WTC11 (cell line): ENCODE data around the gene GTF3C1. TPM values are rescaled to one million over a fixed set of nuclear protein-coding genes. Genes with fewer than 3 reads are reported as not detected.

Experiments
- ATAC-seq: fragments of 200-7000 bp; cut with Tn5 transposase; 2 replicates; pipeline ENCODE4 v1.10.0; 2021; ENCODE audit warnings: mild to moderate bottlenecking, moderate library complexity
- CTCF ChIA-PET: fragments of 300-600 bp; sonication (Branson Sonifier 250); formaldehyde crosslinking; loops from one replicate; lab custom pipeline; 2021; ENCODE audit warnings: antibody characterized with exemption; lab: Charles Lee
- POLR2A ChIA-PET: fragments of 350-600 bp; sonication (Branson Sonifier 250); formaldehyde crosslinking; loops from one replicate; lab custom pipeline; 2021; ENCODE audit warnings: antibody characterized with exemption; lab: Charles Lee
- DNase-seq: peaks from one replicate; pipeline ENCODE4 v3.0.0; 2021; ENCODE audit warnings: low spot score
- H3K27ac Mint-ChIP-seq: 2 replicates; pipeline ENCODE4 v1.8.0; 2021; ENCODE audit warnings: mixed read lengths
- H3K27me3 Mint-ChIP-seq: 2 replicates; pipeline ENCODE4 v1.8.0; 2021; ENCODE audit warnings: low read depth, mild to moderate bottlenecking, moderate library complexity, mixed read lengths
- H3K36me3 Mint-ChIP-seq: 2 replicates; pipeline ENCODE4 v1.8.0; 2021; ENCODE audit warnings: mixed read lengths
- H3K4me1 Mint-ChIP-seq: 2 replicates; pipeline ENCODE4 v1.8.0; 2022; ENCODE audit warnings: mixed read lengths
- H3K4me3 Mint-ChIP-seq: 2 replicates; pipeline ENCODE4 v1.8.0; 2021; ENCODE audit warnings: mild to moderate bottlenecking, moderate library complexity, mixed read lengths
- H3K9me3 Mint-ChIP-seq: 2 replicates; pipeline ENCODE4 v1.8.0; 2021; ENCODE audit warnings: mixed read lengths
- GRHL2 ChIP-seq: fragments of 250-450 bp; sonication (Bioruptor Pico); IDR thresholded peaks from 2 replicates; pipeline ENCODE4 v1.8.0; 2022; ENCODE audit warnings: mild to moderate bottlenecking, moderate library complexity; ENCODE audit not compliant: insufficient replicate concordance, severe bottlenecking
- MYBL2 ChIP-seq: sonication (generic); formaldehyde crosslinking; IDR thresholded peaks from 2 replicates; pipeline ENCODE4 v1.8.1; 2023; ENCODE audit warnings: mild to moderate bottlenecking, moderate library complexity, missing genetic modification reagents
- NFYB ChIP-seq: sonication (generic); formaldehyde crosslinking; conservative IDR thresholded peaks from 2 replicates; pipeline ENCODE4 v1.8.0; 2022; ENCODE audit warnings: low read depth, missing genetic modification reagents
- OVOL2 ChIP-seq: fragments of 250-450 bp; sonication (Bioruptor Pico); IDR thresholded peaks from 2 replicates; pipeline ENCODE4 v1.9.0; 2021; ENCODE audit warnings: mild to moderate bottlenecking, borderline replicate concordance
- SMAD3 ChIP-seq: sonication (generic); formaldehyde crosslinking; IDR thresholded peaks from 2 replicates; pipeline ENCODE4 v1.8.0; 2022; ENCODE audit warnings: missing genetic modification reagents, mild to moderate bottlenecking, borderline replicate concordance
- SOX15 ChIP-seq: fragments of 250-450 bp; sonication (Bioruptor Pico); IDR thresholded peaks from 2 replicates; pipeline ENCODE4 v1.9.0; 2021; ENCODE audit warnings: mild to moderate bottlenecking
- SP1 ChIP-seq: sonication (generic); formaldehyde crosslinking; conservative IDR thresholded peaks from 2 replicates; pipeline ENCODE4 v1.8.1; 2022; ENCODE audit warnings: missing genetic modification reagents
- ZBTB21 ChIP-seq: sonication (generic); formaldehyde crosslinking; IDR thresholded peaks from 2 replicates; pipeline ENCODE4 v1.8.1; 2023; ENCODE audit warnings: mild to moderate bottlenecking, missing genetic modification reagents, borderline replicate concordance
- ZNF317 ChIP-seq: sonication (generic); formaldehyde crosslinking; IDR thresholded peaks from 2 replicates; pipeline ENCODE4 v1.8.1; 2023; ENCODE audit warnings: low read depth, mild to moderate bottlenecking, moderate library complexity, missing genetic modification reagents, borderline replicate concordance
- ZNF416 ChIP-seq: fragments of 250-450 bp; sonication (Bioruptor Pico); IDR thresholded peaks from 2 replicates; pipeline ENCODE4 v1.9.0; 2021; ENCODE audit warnings: mild to moderate bottlenecking, inconsistent platforms
- total RNA-seq: library from RNA; stranded (reverse); gene quantifications from 3 replicates; pipeline ENCODE4 v1.2.3, GENCODE V29; 2021
- TF ChIP-seq, protein P1 (sequence below): fragments of 250-450 bp; sonication (Bioruptor Pico); conservative IDR thresholded peaks from 2 replicates; pipeline ENCODE4 v1.9.0; 2021; ENCODE audit warnings: mild to moderate bottlenecking
- TF ChIP-seq, protein P2 (sequence below): sonication (generic); formaldehyde crosslinking; IDR thresholded peaks from 2 replicates; pipeline ENCODE4 v1.8.0; 2023; ENCODE audit warnings: missing genetic modification reagents, mild to moderate bottlenecking, borderline replicate concordance
- TF ChIP-seq, protein P3 (sequence below): sonication (generic); formaldehyde crosslinking; IDR thresholded peaks from 2 replicates; pipeline ENCODE4 v1.8.0; 2022; ENCODE audit warnings: mild to moderate bottlenecking, missing genetic modification reagents
- TF ChIP-seq, protein P4 (sequence below): sonication (generic); formaldehyde crosslinking; IDR thresholded peaks from 2 replicates; pipeline ENCODE4 v1.8.0; 2023; ENCODE audit warnings: missing genetic modification reagents
- TF ChIP-seq, protein P5 (sequence below): sonication (generic); formaldehyde crosslinking; IDR thresholded peaks from 2 replicates; pipeline ENCODE4 v1.8.1; 2022; ENCODE audit warnings: missing genetic modification reagents, borderline replicate concordance
- TF ChIP-seq, protein P6 (sequence below): sonication (generic); formaldehyde crosslinking; IDR thresholded peaks from 2 replicates; pipeline ENCODE4 v1.8.0; 2022; ENCODE audit warnings: missing genetic modification reagents
- TF ChIP-seq, protein P7 (sequence below): sonication (generic); formaldehyde crosslinking; IDR thresholded peaks from 2 replicates; pipeline ENCODE4 v1.8.0; 2022; ENCODE audit warnings: mild to moderate bottlenecking, missing genetic modification reagents

GTF3C1 gene
- total RNA-seq, 1 experiment from 2014 or later = 146 TPM

DNA sequence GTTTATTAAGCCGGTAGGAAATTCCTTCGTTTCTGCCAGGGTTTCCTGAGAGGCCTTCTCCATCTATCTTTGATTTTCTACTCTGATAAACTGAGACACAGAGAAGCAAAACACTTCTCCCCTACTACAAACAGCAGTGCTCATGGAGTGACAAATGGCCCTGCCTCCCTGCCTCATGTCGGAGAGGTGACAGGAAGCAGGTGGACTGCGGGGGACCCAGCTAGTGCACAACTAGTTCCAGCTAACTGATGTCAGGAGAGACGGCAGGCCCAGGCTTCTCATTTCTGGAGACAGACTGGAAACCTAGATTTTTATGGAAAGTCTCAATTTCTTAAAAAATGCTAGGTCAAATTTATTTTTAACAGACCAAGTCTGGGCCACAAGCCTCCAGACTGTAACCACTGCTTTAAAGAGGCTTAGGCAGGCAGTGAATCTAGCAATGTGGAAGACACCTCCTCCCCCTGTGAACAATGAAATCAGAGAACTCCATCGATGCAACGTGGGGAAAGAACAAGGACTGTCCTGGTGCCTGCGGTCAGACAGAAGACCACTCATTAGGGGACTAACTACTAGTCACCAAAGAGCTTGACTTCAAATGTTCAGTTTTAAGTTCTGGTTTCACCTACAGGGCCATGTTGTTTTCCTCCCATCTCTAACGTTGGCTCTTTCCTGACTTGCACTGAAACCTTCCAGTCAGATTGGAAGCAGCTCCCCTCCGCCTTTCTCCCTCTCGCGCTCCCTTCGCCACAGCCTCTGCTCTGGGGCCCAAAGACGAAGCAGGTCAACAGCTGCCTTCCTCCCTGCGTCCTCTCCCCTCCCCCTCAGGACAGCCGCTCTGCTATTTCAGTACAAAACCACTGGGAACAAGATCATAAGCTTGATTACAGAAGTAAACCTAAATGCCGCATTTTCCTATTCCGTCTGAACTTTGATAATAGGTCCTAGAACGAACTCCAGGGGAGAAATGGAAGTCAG is 17.6 kb downstream of the GTF3C1 start (continued):
- TF ChIP-seq, protein P1, sequence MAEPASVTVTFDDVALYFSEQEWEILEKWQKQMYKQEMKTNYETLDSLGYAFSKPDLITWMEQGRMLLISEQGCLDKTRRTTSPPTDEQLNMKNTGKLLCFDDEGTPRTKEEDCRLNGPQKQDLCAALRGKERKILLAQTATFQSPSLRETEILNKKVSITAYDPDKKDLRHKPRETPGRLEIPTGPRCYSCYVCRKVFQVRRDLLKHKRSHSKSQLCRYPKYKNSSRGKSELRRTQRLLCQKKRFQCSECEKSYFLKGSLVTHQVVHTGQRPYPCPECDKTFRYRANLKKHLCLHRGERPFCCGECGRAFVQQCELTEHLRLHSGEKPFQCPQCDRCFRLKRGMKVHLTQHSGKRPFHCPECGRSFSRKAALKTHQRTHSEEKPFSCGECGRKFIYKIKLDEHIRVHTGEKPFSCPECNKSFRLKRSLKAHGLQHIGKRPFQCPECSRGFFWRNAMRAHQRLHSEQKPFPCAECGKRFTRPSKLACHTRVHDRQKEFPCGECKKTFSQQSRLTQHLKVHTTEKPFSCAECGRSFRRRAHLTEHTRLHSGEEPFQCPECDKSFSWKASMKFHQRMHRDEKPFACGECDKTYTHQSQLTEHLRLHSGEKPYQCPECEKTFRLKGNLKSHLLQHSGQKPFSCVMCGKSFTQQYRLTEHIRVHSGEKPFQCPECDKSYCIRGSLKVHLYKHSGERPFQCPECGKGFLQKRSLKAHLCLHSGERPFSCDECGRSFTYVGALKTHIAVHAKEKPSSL (CRISPR knock-in tag) = no peak
- TF ChIP-seq SP1 (CRISPR knock-in tag) (no peak), GRHL2 (CRISPR knock-in tag) (no peak)
- TF ChIP-seq, protein P2, sequence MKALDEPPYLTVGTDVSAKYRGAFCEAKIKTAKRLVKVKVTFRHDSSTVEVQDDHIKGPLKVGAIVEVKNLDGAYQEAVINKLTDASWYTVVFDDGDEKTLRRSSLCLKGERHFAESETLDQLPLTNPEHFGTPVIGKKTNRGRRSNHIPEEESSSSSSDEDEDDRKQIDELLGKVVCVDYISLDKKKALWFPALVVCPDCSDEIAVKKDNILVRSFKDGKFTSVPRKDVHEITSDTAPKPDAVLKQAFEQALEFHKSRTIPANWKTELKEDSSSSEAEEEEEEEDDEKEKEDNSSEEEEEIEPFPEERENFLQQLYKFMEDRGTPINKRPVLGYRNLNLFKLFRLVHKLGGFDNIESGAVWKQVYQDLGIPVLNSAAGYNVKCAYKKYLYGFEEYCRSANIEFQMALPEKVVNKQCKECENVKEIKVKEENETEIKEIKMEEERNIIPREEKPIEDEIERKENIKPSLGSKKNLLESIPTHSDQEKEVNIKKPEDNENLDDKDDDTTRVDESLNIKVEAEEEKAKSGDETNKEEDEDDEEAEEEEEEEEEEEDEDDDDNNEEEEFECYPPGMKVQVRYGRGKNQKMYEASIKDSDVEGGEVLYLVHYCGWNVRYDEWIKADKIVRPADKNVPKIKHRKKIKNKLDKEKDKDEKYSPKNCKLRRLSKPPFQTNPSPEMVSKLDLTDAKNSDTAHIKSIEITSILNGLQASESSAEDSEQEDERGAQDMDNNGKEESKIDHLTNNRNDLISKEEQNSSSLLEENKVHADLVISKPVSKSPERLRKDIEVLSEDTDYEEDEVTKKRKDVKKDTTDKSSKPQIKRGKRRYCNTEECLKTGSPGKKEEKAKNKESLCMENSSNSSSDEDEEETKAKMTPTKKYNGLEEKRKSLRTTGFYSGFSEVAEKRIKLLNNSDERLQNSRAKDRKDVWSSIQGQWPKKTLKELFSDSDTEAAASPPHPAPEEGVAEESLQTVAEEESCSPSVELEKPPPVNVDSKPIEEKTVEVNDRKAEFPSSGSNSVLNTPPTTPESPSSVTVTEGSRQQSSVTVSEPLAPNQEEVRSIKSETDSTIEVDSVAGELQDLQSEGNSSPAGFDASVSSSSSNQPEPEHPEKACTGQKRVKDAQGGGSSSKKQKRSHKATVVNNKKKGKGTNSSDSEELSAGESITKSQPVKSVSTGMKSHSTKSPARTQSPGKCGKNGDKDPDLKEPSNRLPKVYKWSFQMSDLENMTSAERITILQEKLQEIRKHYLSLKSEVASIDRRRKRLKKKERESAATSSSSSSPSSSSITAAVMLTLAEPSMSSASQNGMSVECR (CRISPR knock-in tag) = no peak

DNA sequence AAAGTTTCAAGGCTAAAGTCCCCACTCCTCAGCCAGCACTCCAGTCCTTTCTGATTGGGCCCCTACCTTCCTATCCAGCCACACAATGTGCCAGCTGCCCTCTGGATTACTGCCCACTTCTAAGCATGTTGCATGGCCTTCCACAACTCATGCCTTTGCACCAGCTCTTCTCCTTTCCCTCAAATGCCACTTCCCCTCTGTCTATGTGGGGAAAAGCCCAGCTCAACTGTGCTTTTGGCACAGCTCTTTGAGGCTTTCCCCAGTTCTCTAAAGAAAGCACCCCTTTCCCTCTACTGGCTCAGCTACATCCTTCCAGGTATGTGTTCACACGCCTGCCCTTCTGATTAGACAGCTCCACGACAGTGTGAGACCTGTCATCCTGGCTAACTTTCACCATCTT is 18.5 kb downstream of the GTF3C1 start:
- POLR2A ChIA-PET = no interaction called here
- H3K9me3 Mint-ChIP-seq = no peaks in the 10 kb centered on the region
- no peak overlapping the region for H3K4me3 Mint-ChIP-seq
- H3K27me3 Mint-ChIP-seq = no peaks in the 10 kb centered on the region
- no peaks in the 10 kb centered on the region for H3K4me1 Mint-ChIP-seq
- no peak for DNase-seq
- CTCF ChIA-PET = no interaction called here
- no peak overlapping the region for H3K27ac Mint-ChIP-seq
- no peak for ATAC-seq
- TF ChIP-seq, protein P3, sequence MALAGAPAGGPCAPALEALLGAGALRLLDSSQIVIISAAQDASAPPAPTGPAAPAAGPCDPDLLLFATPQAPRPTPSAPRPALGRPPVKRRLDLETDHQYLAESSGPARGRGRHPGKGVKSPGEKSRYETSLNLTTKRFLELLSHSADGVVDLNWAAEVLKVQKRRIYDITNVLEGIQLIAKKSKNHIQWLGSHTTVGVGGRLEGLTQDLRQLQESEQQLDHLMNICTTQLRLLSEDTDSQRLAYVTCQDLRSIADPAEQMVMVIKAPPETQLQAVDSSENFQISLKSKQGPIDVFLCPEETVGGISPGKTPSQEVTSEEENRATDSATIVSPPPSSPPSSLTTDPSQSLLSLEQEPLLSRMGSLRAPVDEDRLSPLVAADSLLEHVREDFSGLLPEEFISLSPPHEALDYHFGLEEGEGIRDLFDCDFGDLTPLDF (CRISPR knock-in tag) = no peak
- TF ChIP-seq SOX15 (CRISPR knock-in tag) = no peak
- TF ChIP-seq, protein P4, sequence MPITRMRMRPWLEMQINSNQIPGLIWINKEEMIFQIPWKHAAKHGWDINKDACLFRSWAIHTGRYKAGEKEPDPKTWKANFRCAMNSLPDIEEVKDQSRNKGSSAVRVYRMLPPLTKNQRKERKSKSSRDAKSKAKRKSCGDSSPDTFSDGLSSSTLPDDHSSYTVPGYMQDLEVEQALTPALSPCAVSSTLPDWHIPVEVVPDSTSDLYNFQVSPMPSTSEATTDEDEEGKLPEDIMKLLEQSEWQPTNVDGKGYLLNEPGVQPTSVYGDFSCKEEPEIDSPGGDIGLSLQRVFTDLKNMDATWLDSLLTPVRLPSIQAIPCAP = no peak
- TF ChIP-seq ZBTB21 (CRISPR knock-in tag) = no peak
- TF ChIP-seq SMAD3 = no peak
- TF ChIP-seq NFYB = no peak
- no peak for TF ChIP-seq ZNF317 (CRISPR knock-in tag)
- no peak for TF ChIP-seq ZNF416 (CRISPR knock-in tag)
- TF ChIP-seq MYBL2 (CRISPR knock-in tag) = no peak
- TF ChIP-seq, protein P5, sequence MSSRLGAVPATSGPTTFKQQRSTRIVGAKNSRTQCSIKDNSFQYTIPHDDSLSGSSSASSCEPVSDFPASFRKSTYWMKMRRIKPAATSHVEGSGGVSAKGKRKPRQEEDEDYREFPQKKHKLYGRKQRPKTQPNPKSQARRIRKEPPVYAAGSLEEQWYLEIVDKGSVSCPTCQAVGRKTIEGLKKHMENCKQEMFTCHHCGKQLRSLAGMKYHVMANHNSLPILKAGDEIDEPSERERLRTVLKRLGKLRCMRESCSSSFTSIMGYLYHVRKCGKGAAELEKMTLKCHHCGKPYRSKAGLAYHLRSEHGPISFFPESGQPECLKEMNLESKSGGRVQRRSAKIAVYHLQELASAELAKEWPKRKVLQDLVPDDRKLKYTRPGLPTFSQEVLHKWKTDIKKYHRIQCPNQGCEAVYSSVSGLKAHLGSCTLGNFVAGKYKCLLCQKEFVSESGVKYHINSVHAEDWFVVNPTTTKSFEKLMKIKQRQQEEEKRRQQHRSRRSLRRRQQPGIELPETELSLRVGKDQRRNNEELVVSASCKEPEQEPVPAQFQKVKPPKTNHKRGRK (CRISPR knock-in tag) = no peak
- no peak for TF ChIP-seq OVOL2 (CRISPR knock-in tag)
- TF ChIP-seq, protein P6, sequence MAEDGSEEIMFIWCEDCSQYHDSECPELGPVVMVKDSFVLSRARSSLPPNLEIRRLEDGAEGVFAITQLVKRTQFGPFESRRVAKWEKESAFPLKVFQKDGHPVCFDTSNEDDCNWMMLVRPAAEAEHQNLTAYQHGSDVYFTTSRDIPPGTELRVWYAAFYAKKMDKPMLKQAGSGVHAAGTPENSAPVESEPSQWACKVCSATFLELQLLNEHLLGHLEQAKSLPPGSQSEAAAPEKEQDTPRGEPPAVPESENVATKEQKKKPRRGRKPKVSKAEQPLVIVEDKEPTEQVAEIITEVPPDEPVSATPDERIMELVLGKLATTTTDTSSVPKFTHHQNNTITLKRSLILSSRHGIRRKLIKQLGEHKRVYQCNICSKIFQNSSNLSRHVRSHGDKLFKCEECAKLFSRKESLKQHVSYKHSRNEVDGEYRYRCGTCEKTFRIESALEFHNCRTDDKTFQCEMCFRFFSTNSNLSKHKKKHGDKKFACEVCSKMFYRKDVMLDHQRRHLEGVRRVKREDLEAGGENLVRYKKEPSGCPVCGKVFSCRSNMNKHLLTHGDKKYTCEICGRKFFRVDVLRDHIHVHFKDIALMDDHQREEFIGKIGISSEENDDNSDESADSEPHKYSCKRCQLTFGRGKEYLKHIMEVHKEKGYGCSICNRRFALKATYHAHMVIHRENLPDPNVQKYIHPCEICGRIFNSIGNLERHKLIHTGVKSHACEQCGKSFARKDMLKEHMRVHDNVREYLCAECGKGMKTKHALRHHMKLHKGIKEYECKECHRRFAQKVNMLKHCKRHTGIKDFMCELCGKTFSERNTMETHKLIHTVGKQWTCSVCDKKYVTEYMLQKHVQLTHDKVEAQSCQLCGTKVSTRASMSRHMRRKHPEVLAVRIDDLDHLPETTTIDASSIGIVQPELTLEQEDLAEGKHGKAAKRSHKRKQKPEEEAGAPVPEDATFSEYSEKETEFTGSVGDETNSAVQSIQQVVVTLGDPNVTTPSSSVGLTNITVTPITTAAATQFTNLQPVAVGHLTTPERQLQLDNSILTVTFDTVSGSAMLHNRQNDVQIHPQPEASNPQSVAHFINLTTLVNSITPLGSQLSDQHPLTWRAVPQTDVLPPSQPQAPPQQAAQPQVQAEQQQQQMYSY (CRISPR knock-in tag) = no peak
- TF ChIP-seq, protein P7, sequence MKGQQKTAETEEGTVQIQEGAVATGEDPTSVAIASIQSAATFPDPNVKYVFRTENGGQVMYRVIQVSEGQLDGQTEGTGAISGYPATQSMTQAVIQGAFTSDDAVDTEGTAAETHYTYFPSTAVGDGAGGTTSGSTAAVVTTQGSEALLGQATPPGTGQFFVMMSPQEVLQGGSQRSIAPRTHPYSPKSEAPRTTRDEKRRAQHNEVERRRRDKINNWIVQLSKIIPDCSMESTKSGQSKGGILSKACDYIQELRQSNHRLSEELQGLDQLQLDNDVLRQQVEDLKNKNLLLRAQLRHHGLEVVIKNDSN (CRISPR knock-in tag) = no peak
- H3K36me3 Mint-ChIP-seq = peaks cover 81% of the 10 kb centered on the region
